Endothelial cell (in vitro differentiated cells): ENCODE measurements around the gene UBR1. TPM values are rescaled to one million over a fixed set of nuclear protein-coding genes. Genes with fewer than 3 reads are reported as not detected.

ENCODE experiments used
- DNase-seq: peaks from one replicate; pipeline ENCODE4 v3.0.0; 2021; ENCODE audit warnings: low spot score
- H3K27ac Mint-ChIP-seq: one replicate; pipeline ENCODE4 v1.8.0; 2021; ENCODE audit warnings: mixed read lengths, inconsistent platforms; ENCODE audit not compliant: unreplicated experiment
- H3K27me3 Mint-ChIP-seq: one replicate; pipeline ENCODE4 v1.8.0; 2021; ENCODE audit warnings: mild to moderate bottlenecking, moderate library complexity, mixed read lengths, inconsistent platforms; ENCODE audit not compliant: unreplicated experiment
- H3K36me3 Mint-ChIP-seq: one replicate; pipeline ENCODE4 v1.8.0; 2021; ENCODE audit warnings: mild to moderate bottlenecking, low read depth, mixed read lengths, inconsistent platforms; ENCODE audit not compliant: unreplicated experiment
- H3K4me1 Mint-ChIP-seq: one replicate; pipeline ENCODE4 v1.8.0; 2021; ENCODE audit warnings: mild to moderate bottlenecking, mixed read lengths, inconsistent platforms; ENCODE audit not compliant: unreplicated experiment
- H3K4me3 Mint-ChIP-seq: one replicate; pipeline ENCODE4 v1.8.0; 2021; ENCODE audit warnings: mild to moderate bottlenecking, mixed read lengths, inconsistent platforms; ENCODE audit not compliant: unreplicated experiment
- H3K9me3 Mint-ChIP-seq: one replicate; pipeline ENCODE4 v1.8.0; 2021; ENCODE audit warnings: mixed read lengths, inconsistent platforms; ENCODE audit not compliant: unreplicated experiment
- CTCF ChIP-seq: fragments of 200-600 bp; sonication (generic); IDR thresholded peaks from one replicate; pipeline ENCODE4 v1.5.0; 2021; ENCODE audit warnings: antibody characterized with exemption; ENCODE audit not compliant: unreplicated experiment
- total RNA-seq: library from RNA; stranded (reverse); fragmentation: NEBNext Ultra II Directional; extraction: Animal tissue kit (Norgen Biotek cat#: 25700); gene quantifications from one replicate; pipeline ENCODE4 v1.2.1, GENCODE V29; 2021; ENCODE audit not compliant: unreplicated experiment

The UBR1 gene
- total RNA-seq, 1 donor from 2014 or later = 20.8 TPM

DNA sequence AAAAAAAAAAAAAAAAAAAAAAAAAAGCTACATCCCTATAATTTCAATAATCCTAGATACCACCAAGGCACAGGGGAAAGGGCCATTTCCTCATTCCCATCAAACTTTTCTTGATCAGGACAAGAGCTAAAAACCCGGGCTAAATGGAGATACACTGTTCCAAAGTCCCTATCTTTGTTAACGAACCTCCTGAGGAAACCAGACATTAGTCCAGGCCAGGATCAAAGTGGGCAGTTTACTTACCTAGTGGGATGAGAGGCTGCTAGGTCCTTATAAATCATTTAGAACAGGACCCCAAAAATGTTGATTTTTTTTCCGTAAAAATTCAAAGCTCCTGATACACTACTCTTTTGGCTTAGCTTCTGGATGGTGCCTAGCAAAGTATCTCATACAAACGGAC is 35.6 kb downstream of the UBR1 start:
- TF ChIP-seq CTCF = no peak
- H3K27me3 Mint-ChIP-seq = no peaks in the 10 kb centered on the region
- no peaks in the 10 kb centered on the region for H3K4me1 Mint-ChIP-seq
- no peak overlapping the region for H3K4me3 Mint-ChIP-seq
- peaks cover 23% of the 10 kb centered on the region for H3K36me3 Mint-ChIP-seq
- no peaks in the 10 kb centered on the region for H3K9me3 Mint-ChIP-seq
- no peak overlapping the region for H3K27ac Mint-ChIP-seq
- no peak for DNase-seq

- no peak overlapping the region for H3K4me3 Mint-ChIP-seq
- no peaks in the 10 kb centered on the region for H3K9me3 Mint-ChIP-seq
- H3K27ac Mint-ChIP-seq = no peak overlapping the region
- DNase-seq = no peak
- peaks cover 1% of the 10 kb centered on the region for H3K27me3 Mint-ChIP-seq
- peaks cover 14% of the 10 kb centered on the region for H3K36me3 Mint-ChIP-seq
- no peak for TF ChIP-seq CTCF
- no peaks in the 10 kb centered on the region for H3K4me1 Mint-ChIP-seq
Measured at GRCh38 chr15:43067717-43068461, 37.9 kb downstream of the UBR1 start.

DNA sequence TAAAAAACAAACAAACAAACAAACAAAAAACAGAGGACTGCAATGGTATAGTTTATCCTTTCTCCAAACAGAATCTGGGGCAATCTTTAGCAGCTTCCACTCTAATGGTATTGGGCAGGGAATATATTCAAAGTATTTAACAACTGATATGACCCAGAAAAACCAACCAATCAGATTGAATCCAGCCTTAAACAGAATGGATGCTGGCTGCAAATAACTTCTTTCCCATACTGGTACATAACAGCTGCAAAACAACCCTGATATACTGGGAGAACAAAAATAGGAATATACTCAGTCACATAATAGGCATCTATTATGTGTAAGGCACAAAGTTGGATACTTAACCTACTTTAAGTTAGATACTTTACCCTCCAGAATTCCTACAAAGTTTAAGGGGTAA is 49.1 kb downstream of the UBR1 start:
- H3K27me3 Mint-ChIP-seq = no peaks in the 10 kb centered on the region
- no peak overlapping the region for H3K4me3 Mint-ChIP-seq
- H3K36me3 Mint-ChIP-seq = peaks cover 16% of the 10 kb centered on the region
- H3K27ac Mint-ChIP-seq = no peak overlapping the region
- DNase-seq = no peak
- TF ChIP-seq CTCF = no peak
- no peaks in the 10 kb centered on the region for H3K9me3 Mint-ChIP-seq
- H3K4me1 Mint-ChIP-seq = no peaks in the 10 kb centered on the region

- H3K4me1 Mint-ChIP-seq = no peaks in the 10 kb centered on the region
- no peak for TF ChIP-seq CTCF
- peaks cover 7% of the 10 kb centered on the region for H3K36me3 Mint-ChIP-seq
- no peak overlapping the region for H3K27ac Mint-ChIP-seq
- H3K4me3 Mint-ChIP-seq = no peak overlapping the region
- H3K9me3 Mint-ChIP-seq = no peaks in the 10 kb centered on the region
- H3K27me3 Mint-ChIP-seq = no peaks in the 10 kb centered on the region
- DNase-seq = no peak
Measured at GRCh38 chr15:43052860-43053259, 53.0 kb downstream of the UBR1 start.

DNA sequence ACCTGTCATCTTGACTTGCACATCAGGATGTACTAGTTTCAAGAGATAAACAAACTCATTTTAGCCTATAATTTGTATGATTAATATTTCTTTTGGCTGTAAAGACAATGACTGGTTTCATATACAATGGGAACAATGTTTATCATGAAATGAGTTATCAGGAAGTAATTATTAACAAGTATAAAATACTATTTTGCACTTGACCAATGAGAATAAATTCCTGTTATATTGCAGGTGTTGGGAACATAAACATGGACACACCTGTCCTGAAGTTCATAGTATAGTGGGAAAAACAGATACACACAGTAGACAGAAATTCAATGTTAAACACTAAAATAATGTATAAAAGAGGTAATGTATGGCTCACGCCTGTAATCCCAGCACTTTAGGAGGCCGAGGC is 56.9 kb downstream of the UBR1 start:
- no peak for DNase-seq
- Mint-ChIP-seq H3K27me3 (no peaks in the 10 kb centered on the region), H3K36me3 (peaks cover 10% of the 10 kb centered on the region), H3K27ac (no peak overlapping the region), H3K9me3 (no peaks in the 10 kb centered on the region), H3K4me1 (no peaks in the 10 kb centered on the region), H3K4me3 (no peak overlapping the region)
- TF ChIP-seq CTCF = no peak
